ENCODE measurements around the gene TAF6L. TPM values are rescaled to one million over a fixed set of nuclear protein-coding genes. Genes with fewer than 3 reads are reported as not detected.

TAF6L gene
- total RNA-seq, 1 donor from 2014 or later = 28.9 TPM

DNA sequence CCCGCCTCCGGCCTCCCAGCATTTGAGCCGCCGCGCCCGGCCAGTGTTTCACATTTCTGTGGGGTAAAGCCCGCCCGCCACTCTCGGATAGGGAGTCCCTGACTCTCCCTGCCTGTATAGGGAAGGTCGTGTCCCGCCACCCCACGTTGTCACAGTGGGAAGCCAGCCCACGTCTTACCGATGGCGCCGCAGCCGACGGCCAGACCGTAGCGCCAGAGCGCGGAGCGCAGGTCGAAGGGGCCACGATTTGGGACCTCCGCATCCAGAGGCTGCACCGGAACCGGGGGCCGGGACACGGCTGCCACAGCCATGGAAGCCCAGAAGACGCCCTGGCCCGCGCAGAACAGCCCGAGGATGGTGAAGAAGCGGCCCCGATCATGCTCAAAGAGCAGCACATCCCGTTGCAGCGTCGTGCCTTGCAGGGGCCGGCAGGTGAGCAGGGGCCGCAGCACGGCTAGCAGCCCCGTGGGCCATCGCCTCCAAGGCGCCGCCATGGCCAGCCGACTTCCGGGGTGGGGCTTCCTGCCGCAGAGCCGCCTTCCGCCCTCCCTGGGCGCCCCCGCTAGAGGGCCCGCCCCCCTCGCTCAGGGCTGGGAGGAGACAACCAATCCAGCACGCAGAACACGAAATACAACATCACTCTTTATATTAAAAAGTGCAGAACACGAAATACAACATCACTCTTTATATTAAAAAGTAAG, 20.5 kb downstream of the TAF6L start, which contains the start of gene TMEM223:
Gene TMEM223 (minus strand): TSS at position 506 of the 701 bp plus-strand sequence. CDS start 12 bp downstream, at position 494.
- Histone ChIP-seq H3K36me3 (peaks cover 6% of the 10 kb centered on the region), H3K27ac (peak within 1 kb of the TSS; percentile 2), H3K9ac (peak within 1 kb of the TSS; percentile 68), H3K79me2 (ENCODE audit: low read depth) (peaks cover 45% of the 10 kb centered on the region), H3K9me3 (ENCODE audit: low read depth) (no peaks in the 10 kb centered on the region), H4K20me1 (ENCODE audit: low read depth) (peaks cover 12% of the 10 kb centered on the region), H3K4me1 (peaks cover 6% of the 10 kb centered on the region), H3K27me3 (no peaks in the 10 kb centered on the region), H2AFZ (replicated peaks) (peak within 1 kb of the TSS; percentile 14), H3K4me2 (peak within 1 kb of the TSS; percentile 86), H3F3A (ENCODE audit: low read depth) (peaks cover 60% of the 10 kb centered on the region), H3K4me3 (peak within 1 kb of the TSS; percentile 86)
- peaks cover 5% of the 10 kb centered on the region for H3K27me3 Mint-ChIP-seq (ENCODE audit: insufficient read depth, low read depth)
- TF ChIP-seq EZH2phosphoT487 (IDR thresholded peaks at IDR 0.05) = no peak
- peak; percentile 24 for TF ChIP-seq CTCF (IDR thresholded peaks at IDR 0.05)
- peak; percentile 90 for DNase-seq (ENCODE audit: low spot score)
- peak within 1 kb of the TSS; percentile 89 for H3K4me3 Mint-ChIP-seq
- H3K36me3 Mint-ChIP-seq = peaks cover 34% of the 10 kb centered on the region
- peaks cover 27% of the 10 kb centered on the region for H3K4me1 Mint-ChIP-seq
- H3K9me3 Mint-ChIP-seq = no peaks in the 10 kb centered on the region
- peak within 1 kb of the TSS; percentile 98 for H3K27ac Mint-ChIP-seq

- no peaks in the 10 kb centered on the region for H3K9me3 Mint-ChIP-seq
- peaks cover 5% of the 10 kb centered on the region for H3K27me3 Mint-ChIP-seq (ENCODE audit: insufficient read depth, low read depth)
- peak overlapping the region; percentile 86 for H3K4me3 ChIP-seq
- H3K27ac ChIP-seq = peak overlapping the region; percentile 2
- no peak overlapping the region for H3K9ac ChIP-seq
- TF ChIP-seq CTCF (IDR thresholded peaks at IDR 0.05) = no peak
- no peak for TF ChIP-seq EZH2phosphoT487 (IDR thresholded peaks at IDR 0.05)
- TF ChIP-seq EZH2 (IDR thresholded peaks at IDR 0.05) = no peak
- DNase-seq (ENCODE audit: low spot score) = peak; percentile 44
- H3K4me3 Mint-ChIP-seq = peak overlapping the region; percentile 89
- H2AFZ ChIP-seq (replicated peaks) = no peak overlapping the region
- no peaks in the 10 kb centered on the region for H3K9me3 ChIP-seq (ENCODE audit: low read depth)
- H3F3A ChIP-seq (ENCODE audit: low read depth) = peaks cover 54% of the 10 kb centered on the region
- H3K27me3 ChIP-seq = no peaks in the 10 kb centered on the region
- peak overlapping the region; percentile 86 for H3K4me2 ChIP-seq
- peaks cover 6% of the 10 kb centered on the region for H3K4me1 ChIP-seq
- H3K27ac Mint-ChIP-seq = peak overlapping the region; percentile 98
- peaks cover 12% of the 10 kb centered on the region for H4K20me1 ChIP-seq (ENCODE audit: low read depth)
- H3K4me1 Mint-ChIP-seq = peaks cover 27% of the 10 kb centered on the region
- H3K36me3 ChIP-seq = peaks cover 6% of the 10 kb centered on the region
- H3K79me2 ChIP-seq (ENCODE audit: low read depth) = peaks cover 45% of the 10 kb centered on the region
- peaks cover 35% of the 10 kb centered on the region for H3K36me3 Mint-ChIP-seq
Measured at GRCh38 chr11:62792202-62792575, 21.0 kb downstream of the TAF6L start.

GRCh38 chr11:62794201-62794775, 23.1 kb downstream of the TAF6L start:
- no peak overlapping the region for H3K9ac ChIP-seq
- H3K9me3 ChIP-seq (ENCODE audit: low read depth) = no peaks in the 10 kb centered on the region
- H3K4me2 ChIP-seq = no peak overlapping the region
- no peaks in the 10 kb centered on the region for H3K27me3 ChIP-seq
- Mint-ChIP-seq H3K27ac (no peak overlapping the region), H3K9me3 (no peaks in the 10 kb centered on the region), H3K4me3 (no peak overlapping the region), H3K36me3 (peaks cover 41% of the 10 kb centered on the region), H3K27me3 (ENCODE audit: insufficient read depth, low read depth) (peaks cover 4% of the 10 kb centered on the region), H3K4me1 (peaks cover 19% of the 10 kb centered on the region)
- peaks cover 6% of the 10 kb centered on the region for H3K36me3 ChIP-seq
- H3F3A ChIP-seq (ENCODE audit: low read depth) = peaks cover 36% of the 10 kb centered on the region
- H3K4me3 ChIP-seq = no peak overlapping the region
- peaks cover 12% of the 10 kb centered on the region for H4K20me1 ChIP-seq (ENCODE audit: low read depth)
- peaks cover 6% of the 10 kb centered on the region for H3K4me1 ChIP-seq
- peaks cover 25% of the 10 kb centered on the region for H3K79me2 ChIP-seq (ENCODE audit: low read depth)
- TF ChIP-seq EZH2phosphoT487 (IDR thresholded peaks at IDR 0.05) (no peak), EZH2 (IDR thresholded peaks at IDR 0.05) (no peak), CTCF (IDR thresholded peaks at IDR 0.05) (no peak)
- no peak overlapping the region for H3K27ac ChIP-seq
- no peak overlapping the region for H2AFZ ChIP-seq (replicated peaks)
- no peak for DNase-seq (ENCODE audit: low spot score)
